Caco-2 (cell line): ENCODE measurements around the gene PARP8. TPM values are rescaled to one million over a fixed set of nuclear protein-coding genes. Genes with fewer than 3 reads are reported as not detected.

Source experiments
- BruUV-seq: library from RNA; stranded (reverse); fragments of 400-500 nt; replicated peaks from 2 replicates; lab custom pipeline; 2021; lab: Mats Ljungman, UMichigan
- CTCF ChIA-PET: fragments of 300-600 bp; sonication (Branson Sonifier 250); formaldehyde crosslinking; loops from one replicate; lab custom pipeline; 2022; ENCODE audit warnings: antibody characterized with exemption; lab: Charles Lee
- POLR2A ChIA-PET: fragments of 300-600 bp; sonication (Branson Sonifier 250); formaldehyde crosslinking; loops from one replicate; lab custom pipeline; 2022; ENCODE audit warnings: antibody characterized with exemption; lab: Charles Lee
- DNase-seq, 2 experiments: peaks; one replicate each; pipeline versions ENCODE4 v3.0.0 to v3.0.0-alpha.2; 2020 to 2022
- H3K27me3 ChIP-seq: replicated peaks from 2 replicates; pipeline ENCODE4 v1.6.0; 2011; ENCODE audit warnings: low read length; ENCODE audit not compliant: control insufficient read depth, insufficient read depth
- H3K36me3 ChIP-seq: 2 replicates; pipeline ENCODE4 v1.5.1; 2011; ENCODE audit warnings: low read length; ENCODE audit not compliant: control insufficient read depth, insufficient read depth
- H3K4me1 ChIP-seq: fragments of 250-450 bp; sonication (Bioruptor Pico); 2 replicates; pipeline ENCODE4 v1.5.1; 2020; ENCODE audit warnings: mild to moderate bottlenecking
- H3K4me3 ChIP-seq: 2 replicates; pipeline ENCODE4 v1.5.1; 2011; ENCODE audit warnings: low read depth, mild to moderate bottlenecking, control low read depth, low read length
- H3K9me3 ChIP-seq: fragments of 250-450 bp; sonication (Bioruptor Pico); 2 replicates; pipeline ENCODE4 v1.5.1; 2020; ENCODE audit warnings: mild to moderate bottlenecking, moderate library complexity
- H3K27ac Mint-ChIP-seq: one replicate; pipeline ENCODE4 v1.8.0; 2022; ENCODE audit warnings: mixed read lengths; ENCODE audit not compliant: unreplicated experiment
- H3K27me3 Mint-ChIP-seq: one replicate; pipeline ENCODE4 v1.8.0; 2022; ENCODE audit warnings: mixed read lengths; ENCODE audit not compliant: insufficient read depth, unreplicated experiment
- H3K36me3 Mint-ChIP-seq: one replicate; pipeline ENCODE4 v1.8.0; 2022; ENCODE audit warnings: mild to moderate bottlenecking, mixed read lengths; ENCODE audit not compliant: insufficient read depth, unreplicated experiment
- H3K4me1 Mint-ChIP-seq: one replicate; pipeline ENCODE4 v1.8.0; 2022; ENCODE audit warnings: low read depth, mixed read lengths; ENCODE audit not compliant: unreplicated experiment
- H3K4me3 Mint-ChIP-seq: one replicate; pipeline ENCODE4 v1.8.0; 2022; ENCODE audit warnings: mild to moderate bottlenecking, moderate library complexity, mixed read lengths; ENCODE audit not compliant: unreplicated experiment
- H3K9me3 Mint-ChIP-seq: one replicate; pipeline ENCODE4 v1.8.0; 2022; ENCODE audit warnings: mixed read lengths; ENCODE audit not compliant: unreplicated experiment
- intact Hi-C: fragments of 100-400 bp; cut with micrococcal nuclease; formaldehyde crosslinking; loops from one replicate; pipeline ENCODE4 v1.10.0; 2022; ENCODE audit not compliant: unreplicated experiment
- total RNA-seq: library from RNA; stranded (reverse); gene quantifications from 2 replicates; pipeline ENCODE4 v1.2.3, GENCODE V29; 2022
- TF ChIP-seq, protein P1 (sequence below), 2 experiments: fragments of 200-600 bp in 1 of 2; IDR thresholded peaks; 1 replicate in 1 of 2; 2 replicates in 1 of 2; pipeline versions ENCODE4 v1.5.1 to v1.8.0; 2011 to 2022; ENCODE audit warnings: antibody characterized with exemption in 1 of 2, control low read depth in 1 of 2, inconsistent platforms in 1 of 2, low read depth in 1 of 2, low read length in 1 of 2, mild to moderate bottlenecking in 1 of 2, moderate library complexity in 1 of 2; ENCODE audit not compliant: insufficient read depth in 1 of 2, severe bottlenecking in 1 of 2, unreplicated experiment in 1 of 2

Gene PARP8
- total RNA-seq, 1 experiment from 2014 or later: 0.79 TPM

DNA sequence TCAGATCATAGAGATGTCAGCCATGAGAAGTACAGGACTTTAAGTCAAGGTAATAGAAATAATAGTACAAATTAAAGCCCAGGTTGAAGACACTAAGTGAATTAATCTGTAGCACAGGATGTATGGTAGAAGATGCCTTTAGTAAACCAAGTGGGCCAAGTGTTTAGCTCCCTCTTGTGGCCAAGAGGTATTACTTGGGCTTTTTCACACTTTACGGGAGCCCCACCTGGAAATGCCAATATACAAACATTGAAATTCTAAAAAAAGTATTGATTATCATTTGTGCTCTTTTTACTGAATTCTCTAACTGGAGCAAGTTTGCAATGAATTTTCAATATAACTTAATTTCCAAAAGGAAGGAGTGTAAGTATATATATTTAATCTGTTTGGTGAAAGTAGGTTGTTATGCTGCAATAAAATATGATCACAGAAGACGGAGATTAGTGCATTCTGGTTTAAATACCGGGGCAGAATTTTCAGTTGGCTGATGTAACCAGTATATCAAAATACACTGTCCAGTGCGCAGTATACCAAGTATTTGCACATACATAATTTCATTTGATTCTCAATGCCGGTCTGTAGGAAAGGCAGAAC lies 84.7 kb downstream of the PARP8 start:
- no peaks in the 10 kb centered on the region for H3K36me3 ChIP-seq
- no peak overlapping the region for H3K4me3 ChIP-seq
- H3K9me3 ChIP-seq: no peaks in the 10 kb centered on the region
- H3K4me3 Mint-ChIP-seq: no peak overlapping the region
- H3K9me3 Mint-ChIP-seq: no peaks in the 10 kb centered on the region
- BruUV-seq: no TSS peak
- H3K4me1 Mint-ChIP-seq: no peaks in the 10 kb centered on the region
- H3K27me3 ChIP-seq: no peaks in the 10 kb centered on the region
- ChIA-PET POLR2A (no interaction called here), CTCF (interaction anchor here (0.6 to 1.9 kb wide), 3 partner anchors 8 to 16 kb away, joined by 3 to 7 read pairs (median 5); no protein-coding TSS in a partner anchor)
- H3K4me1 ChIP-seq: no peaks in the 10 kb centered on the region
- intact Hi-C loops: loop anchor here (10.0 kb wide), 1 partner anchor 196 kb away; no protein-coding TSS in a partner anchor
- H3K27me3 Mint-ChIP-seq: no peaks in the 10 kb centered on the region
- TF ChIP-seq, protein P1, sequence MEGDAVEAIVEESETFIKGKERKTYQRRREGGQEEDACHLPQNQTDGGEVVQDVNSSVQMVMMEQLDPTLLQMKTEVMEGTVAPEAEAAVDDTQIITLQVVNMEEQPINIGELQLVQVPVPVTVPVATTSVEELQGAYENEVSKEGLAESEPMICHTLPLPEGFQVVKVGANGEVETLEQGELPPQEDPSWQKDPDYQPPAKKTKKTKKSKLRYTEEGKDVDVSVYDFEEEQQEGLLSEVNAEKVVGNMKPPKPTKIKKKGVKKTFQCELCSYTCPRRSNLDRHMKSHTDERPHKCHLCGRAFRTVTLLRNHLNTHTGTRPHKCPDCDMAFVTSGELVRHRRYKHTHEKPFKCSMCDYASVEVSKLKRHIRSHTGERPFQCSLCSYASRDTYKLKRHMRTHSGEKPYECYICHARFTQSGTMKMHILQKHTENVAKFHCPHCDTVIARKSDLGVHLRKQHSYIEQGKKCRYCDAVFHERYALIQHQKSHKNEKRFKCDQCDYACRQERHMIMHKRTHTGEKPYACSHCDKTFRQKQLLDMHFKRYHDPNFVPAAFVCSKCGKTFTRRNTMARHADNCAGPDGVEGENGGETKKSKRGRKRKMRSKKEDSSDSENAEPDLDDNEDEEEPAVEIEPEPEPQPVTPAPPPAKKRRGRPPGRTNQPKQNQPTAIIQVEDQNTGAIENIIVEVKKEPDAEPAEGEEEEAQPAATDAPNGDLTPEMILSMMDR (IDR thresholded peaks at IDR 0.05; ENCODE audit: insufficient read depth in 1 of 2, low read depth in 1 of 2, low read length in 1 of 2, severe bottlenecking in 1 of 2, unreplicated experiment in 1 of 2): peak; percentile 67 to 84
- DNase-seq: peak; percentile 37 to 42
- no peaks in the 10 kb centered on the region for H3K36me3 Mint-ChIP-seq
- no peak overlapping the region for H3K27ac Mint-ChIP-seq

DNA sequence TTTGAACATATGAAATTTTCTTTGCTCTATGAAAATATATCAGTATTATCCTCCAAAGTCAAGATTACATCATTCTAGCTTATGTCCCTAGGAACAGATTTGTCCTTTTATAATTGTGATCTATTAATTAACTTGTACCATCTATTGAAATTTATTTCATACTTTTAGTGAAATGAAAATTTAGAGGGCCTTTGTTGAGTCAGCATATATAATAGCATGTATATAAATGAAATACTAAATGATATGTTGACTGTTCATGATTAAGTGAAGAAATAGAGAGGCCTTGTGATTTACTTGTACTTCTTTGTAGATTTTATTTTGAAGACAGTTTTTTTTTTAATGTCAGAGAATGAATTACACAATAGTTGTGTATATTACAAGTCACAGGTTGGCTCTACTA lies 86.4 kb downstream of the PARP8 start:
- Mint-ChIP-seq H3K27me3 (no peaks in the 10 kb centered on the region), H3K4me1 (no peaks in the 10 kb centered on the region)
- POLR2A ChIA-PET: no interaction called here

DNA sequence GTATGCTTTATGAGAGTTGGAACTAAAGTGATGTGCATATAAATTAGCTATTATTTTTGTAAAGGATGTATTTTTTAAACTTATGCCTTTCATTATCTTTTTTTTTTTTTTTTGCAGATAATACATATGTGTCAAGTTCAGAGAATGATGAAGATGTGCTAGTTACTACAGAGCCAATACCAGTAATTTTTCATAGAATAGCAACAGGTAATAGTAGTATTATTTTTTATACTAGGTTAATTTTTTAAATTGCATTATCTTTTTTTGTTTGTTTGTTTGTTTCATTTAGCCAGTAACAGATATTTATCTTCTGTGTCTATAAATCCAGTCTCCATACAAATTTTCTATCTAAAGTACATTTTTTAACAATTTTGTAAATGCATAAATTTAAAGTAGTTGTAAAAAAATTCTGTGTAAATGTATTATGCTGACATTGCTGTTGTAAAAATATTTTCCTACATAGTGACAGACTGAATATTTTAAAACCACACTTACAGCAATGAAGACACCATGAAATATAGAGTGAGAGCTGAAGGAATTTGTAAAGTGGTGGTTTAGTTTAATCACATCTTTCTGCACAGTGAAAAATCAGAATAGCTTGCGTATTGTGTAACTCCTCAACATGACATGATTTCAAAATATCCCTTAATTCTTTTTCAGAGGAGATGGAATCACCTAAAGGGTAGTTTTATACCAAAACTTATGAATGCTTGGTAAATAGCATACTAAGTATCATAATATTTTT lies 93.3 kb downstream of the PARP8 start:
- no peak for DNase-seq
- no peaks in the 10 kb centered on the region for H3K9me3 Mint-ChIP-seq
- no peak overlapping the region for H3K27ac Mint-ChIP-seq
- no TSS peak for BruUV-seq
- Histone ChIP-seq H3K36me3 (no peaks in the 10 kb centered on the region), H3K4me1 (no peaks in the 10 kb centered on the region), H3K27me3 (no peaks in the 10 kb centered on the region), H3K4me3 (no peak overlapping the region), H3K9me3 (no peaks in the 10 kb centered on the region)
- H3K27me3 Mint-ChIP-seq: no peaks in the 10 kb centered on the region
- TF ChIP-seq, protein P1 (IDR thresholded peaks at IDR 0.05; ENCODE audit: insufficient read depth in 1 of 2, low read depth in 1 of 2, low read length in 1 of 2, severe bottlenecking in 1 of 2, unreplicated experiment in 1 of 2): no peak
- H3K36me3 Mint-ChIP-seq: no peaks in the 10 kb centered on the region
- intact Hi-C loops: loop anchor here (10.0 kb wide), 1 partner anchor 205 kb away; no protein-coding TSS in a partner anchor
- ChIA-PET POLR2A (no interaction called here), CTCF (no interaction called here)
- no peaks in the 10 kb centered on the region for H3K4me1 Mint-ChIP-seq
- no peak overlapping the region for H3K4me3 Mint-ChIP-seq

More for the DNA sequence above, 86.4 kb downstream of the PARP8 start:
- Histone ChIP-seq H3K9me3 (no peaks in the 10 kb centered on the region), H3K27me3 (no peaks in the 10 kb centered on the region), H3K4me1 (no peaks in the 10 kb centered on the region), H3K36me3 (no peaks in the 10 kb centered on the region), H3K4me3 (no peak overlapping the region)
- TF ChIP-seq, protein P1 (IDR thresholded peaks at IDR 0.05; ENCODE audit: insufficient read depth in 1 of 2, low read depth in 1 of 2, low read length in 1 of 2, severe bottlenecking in 1 of 2, unreplicated experiment in 1 of 2): no peak
- Mint-ChIP-seq H3K4me3 (no peak overlapping the region), H3K9me3 (no peaks in the 10 kb centered on the region), H3K36me3 (no peaks in the 10 kb centered on the region), H3K27ac (no peak overlapping the region)
- CTCF ChIA-PET: no interaction called here
- DNase-seq: no peak
- no TSS peak for BruUV-seq
- intact Hi-C loops: loop anchor here (10.0 kb wide), 1 partner anchor 198 kb away; no protein-coding TSS in a partner anchor
